Fibroblast of skin of left quadriceps (primary cell): Measurements from ENCODE around the gene PTPN2.
"Not testable (repeated sequence)": the region's sequence is repeated elsewhere in the genome, so short reads cannot be mapped to it uniquely, and the experiment has no call there.

ENCODE experiments used
- DNase-seq, 2 experiments: peaks; one replicate each; pipeline ENCODE4 v3.0.0-alpha.2; 2013; ENCODE audit warnings: low read depth in 2 of 2

Gene PTPN2

DNA sequence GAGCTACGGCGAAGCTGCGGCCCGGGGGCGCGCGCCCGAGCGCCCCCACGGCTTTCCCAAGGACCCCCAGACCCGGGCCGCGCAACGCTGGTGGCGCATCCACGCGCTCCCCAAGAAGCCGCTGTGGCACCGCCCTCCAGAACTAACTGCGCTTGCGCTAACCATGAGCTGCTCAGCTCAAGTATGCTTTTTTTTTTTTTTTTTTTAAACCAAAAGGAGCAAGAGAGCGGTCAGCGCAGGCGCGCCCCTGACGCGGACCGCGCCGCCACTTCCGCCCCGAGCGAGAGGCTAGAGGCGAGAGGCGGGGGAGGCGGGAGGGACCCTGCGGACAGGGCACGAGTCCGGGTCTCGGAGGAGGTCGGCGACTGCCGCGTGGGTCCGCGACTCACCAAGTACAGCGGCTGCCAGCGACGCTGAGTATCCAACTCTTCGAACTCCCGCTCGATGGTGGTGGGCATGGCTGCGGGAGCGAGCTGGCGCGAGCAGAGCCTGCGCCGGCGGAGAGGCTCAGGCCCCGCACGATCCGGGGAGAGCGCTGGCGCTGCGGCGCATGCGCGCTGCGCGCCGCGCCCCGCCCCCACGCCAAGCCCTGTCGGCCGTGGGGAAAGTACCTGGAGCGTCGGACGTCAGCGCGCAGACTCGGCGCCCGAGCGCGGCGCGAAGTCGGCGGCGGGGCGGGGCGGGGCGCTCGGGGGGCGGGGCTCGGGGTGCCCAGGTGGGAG is at the start of gene PTPN2:
Gene PTPN2, minus strand, starts transcription at position 554 of the 722 bp plus-strand sequence. Its CDS starts 96 bp downstream, at position 458.
- peak; percentile 90 for DNase-seq

GRCh38 chr18:12933327-12933726 is 49.3 kb upstream of the PTPN2 start:
- no peak for DNase-seq

GRCh38 chr18:12930908-12931307 is 46.9 kb upstream of the PTPN2 start:
- no peak for DNase-seq

GRCh38 chr18:12930376-12930775 is 46.3 kb upstream of the PTPN2 start:
- no peak for DNase-seq

GRCh38 chr18:12929477-12930083 is 45.5 kb upstream of the PTPN2 start:
- DNase-seq = no peak

GRCh38 chr18:12928641-12929040 is 44.6 kb upstream of the PTPN2 start:
- no peak for DNase-seq

GRCh38 chr18:12928206-12928605 is 44.2 kb upstream of the PTPN2 start:
- DNase-seq = no peak

DNA sequence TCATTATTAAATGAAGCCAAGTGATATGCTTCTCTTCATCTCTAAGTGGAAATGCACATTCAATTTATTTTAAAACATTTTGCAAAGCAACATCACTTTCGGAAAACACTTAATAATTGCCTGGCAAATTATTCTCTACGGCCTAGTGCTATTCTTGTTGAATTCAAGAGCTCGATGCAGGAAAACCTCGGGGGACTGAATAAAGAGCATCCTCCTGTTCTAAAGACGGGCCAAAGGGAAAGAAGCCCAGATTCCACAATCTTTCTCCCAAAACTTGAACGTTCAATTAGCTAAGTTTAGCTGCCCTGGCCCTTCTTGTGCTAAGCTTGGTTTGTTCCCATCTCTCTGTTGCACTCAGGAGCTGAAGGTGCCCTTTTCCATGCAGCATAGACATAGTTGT is 40.6 kb upstream of the PTPN2 start:
- DNase-seq = no peak

DNA sequence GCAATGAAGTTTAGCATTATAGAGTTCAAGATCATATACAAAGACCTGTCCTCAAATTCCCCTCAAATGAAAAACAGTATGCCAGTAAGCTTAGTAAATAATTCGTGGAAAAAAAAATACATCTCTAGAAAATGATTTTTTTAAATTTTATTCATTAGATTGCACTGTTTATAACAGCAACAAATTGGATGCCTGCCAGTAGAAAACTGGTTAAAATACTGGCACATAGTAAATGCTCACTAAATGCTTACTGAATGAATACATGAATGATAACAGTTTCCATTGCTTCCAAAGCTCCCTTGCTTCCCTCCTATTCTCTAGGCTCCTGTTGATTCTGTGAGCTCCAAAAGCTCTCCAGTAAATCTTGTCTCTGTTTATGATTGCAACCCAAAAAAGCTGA is 38.2 kb upstream of the PTPN2 start:
- DNase-seq = no peak

DNA sequence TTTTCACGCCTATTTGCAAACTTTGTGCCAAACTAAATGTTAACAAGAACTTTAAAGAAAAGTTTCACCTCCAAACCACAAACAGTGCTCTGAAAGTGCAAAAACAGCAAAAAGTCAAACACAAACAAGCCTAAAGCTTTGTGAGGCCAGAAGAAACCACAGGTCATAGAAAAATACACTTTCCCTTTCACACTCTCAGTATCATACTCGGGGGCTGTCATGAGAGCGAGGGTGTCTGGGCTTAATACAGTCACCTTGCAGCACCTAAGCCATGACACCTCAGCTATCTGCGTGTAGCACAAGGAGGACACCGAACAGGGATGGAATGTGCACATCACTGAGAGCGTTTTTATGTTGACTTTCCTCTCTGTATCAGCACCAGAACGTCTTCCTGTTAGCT is 37.1 kb upstream of the PTPN2 start:
- no peak for DNase-seq

DNA sequence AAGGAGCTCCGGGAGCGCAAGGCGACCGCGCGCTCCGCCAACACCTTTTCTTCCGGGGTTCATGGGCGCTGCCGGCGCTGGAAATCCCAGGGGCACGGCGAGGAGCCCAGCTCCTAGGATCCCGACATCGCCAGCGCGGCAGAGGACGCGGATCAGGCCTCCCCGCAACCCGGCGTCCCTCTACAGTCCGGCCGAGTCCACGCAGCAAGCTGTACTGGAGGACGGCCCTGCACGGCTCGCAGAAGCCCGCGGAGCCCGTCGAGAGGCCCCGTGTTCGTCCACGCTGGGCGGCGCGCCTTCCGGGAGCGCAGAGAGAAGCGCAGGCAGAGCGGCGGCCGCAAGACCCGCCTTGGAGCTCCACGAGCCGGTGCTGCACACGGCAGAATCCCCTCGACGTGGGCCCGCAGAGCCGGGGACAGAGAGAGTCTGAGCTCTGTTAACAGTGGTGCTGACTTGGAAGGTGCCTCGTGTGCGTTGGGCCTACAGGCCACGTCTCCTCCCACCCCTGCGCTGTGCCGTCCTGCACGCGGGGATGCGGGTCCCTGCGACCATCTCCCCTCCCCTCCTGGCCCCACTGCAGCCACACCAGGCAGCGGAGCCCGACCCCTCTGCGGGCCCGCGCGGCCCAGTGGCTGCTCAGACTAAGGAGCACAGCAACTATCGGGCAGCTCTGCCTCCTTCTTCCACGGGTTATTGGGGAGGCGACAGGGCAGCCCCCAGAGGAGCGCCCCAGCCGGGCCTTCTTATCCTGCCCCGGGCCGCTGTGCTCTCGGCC is 28.1 kb upstream of the PTPN2 start:
- no peak for DNase-seq

GRCh38 chr18:12911025-12911928 is 27.2 kb upstream of the PTPN2 start:
- peak in 1 of 2 experiments; percentile 4 for DNase-seq

GRCh38 chr18:12908706-12909105 is 24.7 kb upstream of the PTPN2 start:
- no peak for DNase-seq

- no peak for DNase-seq
Measured at GRCh38 chr18:12907258-12907925, 23.4 kb upstream of the PTPN2 start.

DNA sequence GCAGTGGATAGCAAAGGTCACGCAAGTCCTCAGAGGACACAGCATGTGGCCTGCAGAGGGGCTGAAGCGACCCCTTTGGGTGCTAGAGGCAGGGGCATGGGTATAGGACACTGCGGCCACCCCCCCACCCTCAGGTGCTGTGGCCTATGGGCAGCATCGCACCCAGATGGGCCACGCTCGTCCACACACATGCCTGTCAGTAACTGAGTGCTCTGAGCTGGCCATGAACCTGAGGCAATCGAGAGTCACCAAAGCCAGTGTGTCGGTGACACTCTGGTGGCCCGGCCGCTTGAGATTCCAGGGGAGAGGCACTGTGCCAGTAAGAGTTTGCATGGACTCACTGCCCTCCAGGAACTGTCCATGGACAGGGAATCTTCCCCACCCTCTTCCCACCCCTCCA is 22.7 kb upstream of the PTPN2 start:
- no peak for DNase-seq

GRCh38 chr18:12906119-12906518 is 22.1 kb upstream of the PTPN2 start:
- no peak for DNase-seq

- no peak for DNase-seq
Measured at GRCh38 chr18:12904012-12904516, 20.0 kb upstream of the PTPN2 start.

DNA sequence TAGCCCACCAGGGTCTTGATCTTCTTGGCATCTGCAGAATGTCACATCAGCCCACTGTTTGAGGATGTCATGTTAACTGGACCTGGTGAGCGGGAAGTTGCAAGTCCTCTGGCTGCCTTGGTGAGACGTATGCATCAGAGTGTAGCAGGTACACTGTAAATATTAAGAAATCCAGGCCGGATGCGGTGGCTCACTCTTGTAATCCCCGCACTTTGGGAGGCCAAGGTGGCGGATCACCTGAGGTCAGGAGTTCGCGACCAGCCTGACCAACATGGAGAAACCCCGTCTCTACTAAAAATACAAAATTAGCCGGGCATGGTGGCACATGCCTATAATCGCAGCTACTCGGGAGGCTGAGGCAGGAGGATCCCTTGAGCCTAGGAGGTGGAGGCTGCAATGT is 17.2 kb upstream of the PTPN2 start:
- not testable (repeated sequence) for DNase-seq

GRCh38 chr18:12896784-12897333 is 12.8 kb upstream of the PTPN2 start:
- DNase-seq = not testable (repeated sequence)

GRCh38 chr18:12895626-12896025 is 11.6 kb upstream of the PTPN2 start:
- no peak for DNase-seq

DNA sequence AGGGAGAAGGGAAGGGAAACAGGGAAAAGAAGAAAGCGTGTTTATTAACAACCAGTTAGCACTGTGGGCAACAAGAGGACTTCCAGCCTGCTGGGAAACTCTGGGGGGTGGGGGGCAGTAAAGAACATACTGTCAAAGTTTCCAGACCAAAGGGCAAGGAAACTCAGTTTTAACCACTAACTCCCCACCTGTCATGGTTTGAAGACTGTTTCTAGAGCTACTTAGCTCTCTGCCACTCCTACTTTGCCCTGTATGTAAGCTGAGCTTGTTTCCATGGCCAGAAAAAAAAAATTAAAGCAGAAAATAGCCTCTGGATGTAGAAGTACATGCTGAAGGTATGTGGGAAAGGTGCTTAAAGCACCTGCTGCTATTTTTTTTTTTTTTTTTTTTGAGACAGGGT is 11.0 kb upstream of the PTPN2 start:
- DNase-seq = no peak
